Kidney epithelial cell (primary cell): ENCODE results near the gene NFE2L2. TPM values are rescaled to one million over a fixed set of nuclear protein-coding genes. Genes with fewer than 3 reads are reported as not detected.
"Not testable (repeated sequence)": the region's sequence is repeated elsewhere in the genome, so short reads cannot be mapped to it uniquely, and the experiment has no call there.

Experiments used
- DNase-seq: peaks from one replicate; pipeline ENCODE4 v3.0.0-alpha.2; 2010; ENCODE audit warnings: low read depth
- H3K27me3 ChIP-seq: 2 replicates; pipeline ENCODE4 v1.6.0; 2011; ENCODE audit warnings: low read length; ENCODE audit not compliant: control insufficient read depth, insufficient read depth
- H3K36me3 ChIP-seq: 2 replicates; pipeline ENCODE4 v1.5.1; 2011; ENCODE audit warnings: low read length; ENCODE audit not compliant: control insufficient read depth, insufficient read depth
- H3K4me3 ChIP-seq: 2 replicates; pipeline ENCODE4 v1.5.1; 2011; ENCODE audit warnings: low read depth, mild to moderate bottlenecking, control low read depth, low read length
- total RNA-seq: library from RNA; depleted of rRNA; stranded (reverse); fragments of >200 nt; gene quantifications from 2 replicates; pipeline ENCODE4 v1.2.3, GENCODE V29; 2015
- TF ChIP-seq, protein P1 (sequence below): IDR thresholded peaks from 2 replicates; pipeline ENCODE4 v1.5.1; 2011; ENCODE audit warnings: mild to moderate bottlenecking, moderate library complexity, low read length, control low read depth, inconsistent platforms; ENCODE audit not compliant: insufficient read depth, poor library complexity, severe bottlenecking

NFE2L2 gene
- total RNA-seq, 1 donor from 2014 or later: 77.9 TPM

DNA sequence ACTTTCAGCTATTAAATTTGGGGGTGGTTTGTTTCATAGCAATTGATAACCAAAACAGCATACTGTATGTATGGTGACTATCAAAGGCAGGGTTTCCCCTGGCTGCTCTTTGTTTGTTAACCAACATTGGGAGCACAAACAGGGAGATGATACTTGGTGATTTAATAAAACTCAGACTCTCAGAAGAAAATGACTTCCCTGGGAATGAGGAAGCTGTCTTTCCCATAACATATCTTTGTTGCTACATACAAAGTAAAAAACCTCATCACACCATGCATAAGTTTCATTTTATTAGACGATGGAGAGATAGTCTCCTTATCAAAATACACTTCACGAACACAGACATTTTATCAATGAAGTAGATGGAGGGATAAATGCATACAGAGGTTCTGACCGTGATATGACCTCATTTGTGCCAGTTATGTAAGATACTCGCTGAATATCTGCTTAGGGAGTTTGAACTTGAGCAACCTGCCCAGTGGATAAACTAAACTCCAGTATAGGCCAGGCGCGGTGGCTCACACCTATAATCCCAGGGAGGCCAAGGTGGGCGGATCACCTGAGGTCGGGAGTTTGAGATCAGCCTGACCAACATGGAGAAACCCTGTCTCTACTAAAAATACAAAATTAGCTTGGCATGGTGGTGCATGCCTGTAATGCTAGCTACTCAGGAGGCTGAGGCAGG lies 3.8 kb upstream of the NFE2L2 start:
- Histone ChIP-seq H3K27me3 (no peaks in the 10 kb centered on the region), H3K4me3 (no peak overlapping the region), H3K36me3 (no peaks in the 10 kb centered on the region)
- no peak for DNase-seq
- TF ChIP-seq, protein P1, sequence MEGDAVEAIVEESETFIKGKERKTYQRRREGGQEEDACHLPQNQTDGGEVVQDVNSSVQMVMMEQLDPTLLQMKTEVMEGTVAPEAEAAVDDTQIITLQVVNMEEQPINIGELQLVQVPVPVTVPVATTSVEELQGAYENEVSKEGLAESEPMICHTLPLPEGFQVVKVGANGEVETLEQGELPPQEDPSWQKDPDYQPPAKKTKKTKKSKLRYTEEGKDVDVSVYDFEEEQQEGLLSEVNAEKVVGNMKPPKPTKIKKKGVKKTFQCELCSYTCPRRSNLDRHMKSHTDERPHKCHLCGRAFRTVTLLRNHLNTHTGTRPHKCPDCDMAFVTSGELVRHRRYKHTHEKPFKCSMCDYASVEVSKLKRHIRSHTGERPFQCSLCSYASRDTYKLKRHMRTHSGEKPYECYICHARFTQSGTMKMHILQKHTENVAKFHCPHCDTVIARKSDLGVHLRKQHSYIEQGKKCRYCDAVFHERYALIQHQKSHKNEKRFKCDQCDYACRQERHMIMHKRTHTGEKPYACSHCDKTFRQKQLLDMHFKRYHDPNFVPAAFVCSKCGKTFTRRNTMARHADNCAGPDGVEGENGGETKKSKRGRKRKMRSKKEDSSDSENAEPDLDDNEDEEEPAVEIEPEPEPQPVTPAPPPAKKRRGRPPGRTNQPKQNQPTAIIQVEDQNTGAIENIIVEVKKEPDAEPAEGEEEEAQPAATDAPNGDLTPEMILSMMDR: no peak

GRCh38 chr2:177266955-177267354 lies 2.4 kb upstream of the NFE2L2 start:
- not testable (repeated sequence) for DNase-seq, H3K27me3 ChIP-seq, H3K36me3 ChIP-seq, H3K4me3 ChIP-seq

- DNase-seq: no peak
- TF ChIP-seq, protein P1: no peak
- Histone ChIP-seq H3K36me3 (no peaks in the 10 kb centered on the region), H3K27me3 (no peaks in the 10 kb centered on the region), H3K4me3 (no peak overlapping the region)
These were observed 1.6 kb upstream of the NFE2L2 start for GRCh38 chr2:177265824-177266817.

- TF ChIP-seq, protein P1: no peak
- Histone ChIP-seq H3K4me3 (peak overlapping the region; percentile 85), H3K27me3 (no peaks in the 10 kb centered on the region), H3K36me3 (no peaks in the 10 kb centered on the region)
- no peak for DNase-seq
These were observed 276 bp downstream of the NFE2L2 start for GRCh38 chr2:177264209-177264692.

DNA sequence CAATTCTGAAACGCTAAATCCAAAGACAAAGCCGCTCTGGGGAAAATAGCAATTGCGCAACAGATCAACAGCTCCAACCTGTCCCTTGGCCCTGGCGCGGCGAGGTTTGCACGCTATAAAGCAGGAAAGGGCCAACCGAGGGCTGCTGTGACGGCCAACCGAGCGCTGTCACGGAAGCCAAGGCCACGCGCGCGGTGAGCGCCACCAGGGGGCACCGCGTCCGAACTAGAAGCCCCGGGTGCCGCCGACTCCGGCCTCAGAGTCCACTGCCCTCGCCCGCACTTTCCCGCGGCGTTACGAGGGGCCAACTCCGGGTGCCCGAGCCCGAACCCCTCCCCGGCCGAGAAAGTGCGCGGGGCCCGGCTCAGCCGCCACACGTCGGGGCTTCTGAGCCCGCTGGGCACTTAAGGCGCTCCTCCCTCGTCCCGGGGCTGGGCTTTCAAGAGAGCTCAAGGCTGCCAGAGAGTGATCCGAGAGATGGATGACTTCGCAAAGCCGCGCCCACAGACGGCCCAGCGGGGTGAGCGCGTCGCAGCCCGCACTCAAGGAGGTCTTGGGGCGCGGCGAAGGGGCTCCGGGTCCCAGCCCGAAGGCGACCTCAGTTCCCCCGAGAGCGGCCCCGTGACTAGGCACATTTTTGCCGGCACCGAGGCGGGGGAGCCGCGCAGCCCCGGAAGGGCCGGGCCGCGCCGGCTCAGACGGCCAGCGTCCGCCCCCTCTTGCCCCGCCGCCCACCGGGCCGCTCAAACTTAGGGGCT lies 897 bp downstream of the NFE2L2 start:
- DNase-seq: peak; percentile 73
- Histone ChIP-seq H3K27me3 (no peaks in the 10 kb centered on the region), H3K36me3 (no peaks in the 10 kb centered on the region), H3K4me3 (peak overlapping the region; percentile 85)
- TF ChIP-seq, protein P1: peak; percentile 85
